ENCODE data around the gene TUNAR. TPM values are rescaled to one million over a fixed set of nuclear protein-coding genes. Genes with fewer than 3 reads are reported as not detected.

Gene TUNAR
- total RNA-seq, 1 experiment from 2014 or later = not detected

- ChIA-PET CTCF (no interaction called here), POLR2A (ENCODE audit: unreplicated experiment) (no interaction called here)
- no peaks in the 10 kb centered on the region for H3K36me3 ChIP-seq (ENCODE audit: low read depth)
- H3K79me2 ChIP-seq (ENCODE audit: low read depth) = no peaks in the 10 kb centered on the region
- H3F3A ChIP-seq (ENCODE audit: insufficient read depth, low read depth) = no peaks in the 10 kb centered on the region
- no peak overlapping the region for H3K27ac ChIP-seq
- TF ChIP-seq CTCF (conservative IDR thresholded peaks at IDR 0.05) = no peak
- no peak for TF ChIP-seq EZH2 (IDR thresholded peaks at IDR 0.05; ENCODE audit: low read depth)
- intact Hi-C loops (cut with micrococcal nuclease; ENCODE audit: unreplicated experiment) = no loop called here
- H3K27me3 ChIP-seq (ENCODE audit: insufficient read depth, low read depth) = no peaks in the 10 kb centered on the region
- no peak overlapping the region for H3K4me2 ChIP-seq
- no peaks in the 10 kb centered on the region for H4K20me1 ChIP-seq (ENCODE audit: insufficient read depth)
- no peaks in the 10 kb centered on the region for H3K4me1 ChIP-seq (replicated peaks; ENCODE audit: insufficient read depth)
- no TSS peak for BruUV-seq (replicated peaks)
- no peak overlapping the region for H2AFZ ChIP-seq
- no peaks in the 10 kb centered on the region for H3K9me2 ChIP-seq (ENCODE audit: insufficient read depth)
- no peaks in the 10 kb centered on the region for H3K9me3 ChIP-seq (ENCODE audit: insufficient read depth, low read depth)
- no peak for DNase-seq
- no peak overlapping the region for H3K4me3 ChIP-seq
These were observed 46.2 kb upstream of the TUNAR start for GRCh38 chr14:95830386-95830785.

- no peaks in the 10 kb centered on the region for H3K36me3 ChIP-seq (ENCODE audit: low read depth)
- no peak for TF ChIP-seq CTCF (conservative IDR thresholded peaks at IDR 0.05)
- TF ChIP-seq EZH2 (IDR thresholded peaks at IDR 0.05; ENCODE audit: low read depth) = no peak
- ChIA-PET CTCF (no interaction called here), POLR2A (ENCODE audit: unreplicated experiment) (no interaction called here)
- no TSS peak for BruUV-seq (replicated peaks)
- H3K9me2 ChIP-seq (ENCODE audit: insufficient read depth) = no peaks in the 10 kb centered on the region
- H3K79me2 ChIP-seq (ENCODE audit: low read depth) = no peaks in the 10 kb centered on the region
- no peak overlapping the region for H3K4me3 ChIP-seq
- no peaks in the 10 kb centered on the region for H3K4me1 ChIP-seq (replicated peaks; ENCODE audit: insufficient read depth)
- intact Hi-C loops (cut with micrococcal nuclease; ENCODE audit: unreplicated experiment) = no loop called here
- no peaks in the 10 kb centered on the region for H3F3A ChIP-seq (ENCODE audit: insufficient read depth, low read depth)
- H2AFZ ChIP-seq = no peak overlapping the region
- no peaks in the 10 kb centered on the region for H3K27me3 ChIP-seq (ENCODE audit: insufficient read depth, low read depth)
- no peaks in the 10 kb centered on the region for H4K20me1 ChIP-seq (ENCODE audit: insufficient read depth)
- no peak overlapping the region for H3K4me2 ChIP-seq
- H3K27ac ChIP-seq = no peak overlapping the region
- no peaks in the 10 kb centered on the region for H3K9me3 ChIP-seq (ENCODE audit: insufficient read depth, low read depth)
- no peak for DNase-seq
These were observed 45.6 kb upstream of the TUNAR start for GRCh38 chr14:95831041-95831440.

GRCh38 chr14:95831468-95831867 is 45.2 kb upstream of the TUNAR start:
- Histone ChIP-seq H3K4me3 (no peak overlapping the region), H3F3A (ENCODE audit: insufficient read depth, low read depth) (no peaks in the 10 kb centered on the region), H4K20me1 (ENCODE audit: insufficient read depth) (no peaks in the 10 kb centered on the region), H3K79me2 (ENCODE audit: low read depth) (no peaks in the 10 kb centered on the region), H3K9me2 (ENCODE audit: insufficient read depth) (no peaks in the 10 kb centered on the region), H3K36me3 (ENCODE audit: low read depth) (no peaks in the 10 kb centered on the region), H3K27me3 (ENCODE audit: insufficient read depth, low read depth) (no peaks in the 10 kb centered on the region), H2AFZ (no peak overlapping the region), H3K9me3 (ENCODE audit: insufficient read depth, low read depth) (no peaks in the 10 kb centered on the region), H3K4me2 (no peak overlapping the region), H3K27ac (no peak overlapping the region), H3K4me1 (replicated peaks; ENCODE audit: insufficient read depth) (no peaks in the 10 kb centered on the region)
- intact Hi-C loops (cut with micrococcal nuclease; ENCODE audit: unreplicated experiment) = no loop called here
- CTCF ChIA-PET = no interaction called here
- BruUV-seq (replicated peaks) = no TSS peak
- DNase-seq = no peak
- TF ChIP-seq EZH2 (IDR thresholded peaks at IDR 0.05; ENCODE audit: low read depth) = no peak
- TF ChIP-seq CTCF (conservative IDR thresholded peaks at IDR 0.05) = no peak
- POLR2A ChIA-PET (ENCODE audit: unreplicated experiment) = no interaction called here

All from PC-9 (cell line).